GM21367 (cell line): ENCODE measurements around the gene APCDD1.
"Not testable (repeated sequence)": the region's sequence is repeated elsewhere in the genome, so short reads cannot be mapped to it uniquely, and the experiment has no call there.

Experiments
- ATAC-seq: cut with Tn5 transposase; IDR thresholded peaks from one replicate; pipeline ENCODE4 v1.9.1; 2021; ENCODE audit not compliant: unreplicated experiment

APCDD1 gene

DNA sequence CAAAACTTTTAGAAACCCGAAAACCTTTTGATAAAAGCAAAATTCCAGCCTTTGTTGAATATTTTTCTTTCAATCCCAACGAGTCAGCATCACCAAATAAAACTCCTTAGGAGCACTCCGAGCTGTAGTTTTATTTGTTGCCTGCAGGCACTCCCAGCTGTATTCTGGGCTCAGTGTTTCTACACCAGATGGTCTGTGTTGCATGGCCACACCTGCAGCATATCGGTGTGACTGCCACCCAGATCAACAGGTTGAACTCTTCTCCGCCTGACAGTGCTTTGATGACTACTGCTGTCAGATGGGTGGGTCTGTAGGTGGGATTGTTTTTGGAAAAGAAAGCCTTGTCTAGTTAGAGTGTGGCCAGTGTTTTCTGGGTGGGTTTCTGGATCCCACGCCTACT is 32.7 kb downstream of the APCDD1 start:
- no peak for ATAC-seq

DNA sequence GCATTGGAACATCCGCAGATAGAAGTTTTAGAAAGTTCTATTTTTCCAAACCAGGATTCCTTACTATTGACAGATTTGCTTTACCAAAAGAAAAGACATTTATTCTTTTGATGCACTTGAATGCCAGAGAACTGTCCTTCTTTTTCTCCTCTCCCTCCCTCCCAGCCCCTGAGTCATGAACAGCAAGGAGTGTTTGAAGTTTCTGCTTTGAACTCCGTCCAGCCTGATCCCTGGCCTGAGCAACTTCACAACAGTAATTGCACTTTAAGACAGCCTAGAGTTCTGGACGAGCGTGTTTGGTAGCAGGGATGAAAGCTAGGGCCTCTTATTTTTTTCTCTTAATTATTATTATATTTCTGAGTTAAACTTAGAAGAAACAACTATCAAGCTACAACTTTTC is 33.6 kb downstream of the APCDD1 start:
- ATAC-seq: no peak

DNA sequence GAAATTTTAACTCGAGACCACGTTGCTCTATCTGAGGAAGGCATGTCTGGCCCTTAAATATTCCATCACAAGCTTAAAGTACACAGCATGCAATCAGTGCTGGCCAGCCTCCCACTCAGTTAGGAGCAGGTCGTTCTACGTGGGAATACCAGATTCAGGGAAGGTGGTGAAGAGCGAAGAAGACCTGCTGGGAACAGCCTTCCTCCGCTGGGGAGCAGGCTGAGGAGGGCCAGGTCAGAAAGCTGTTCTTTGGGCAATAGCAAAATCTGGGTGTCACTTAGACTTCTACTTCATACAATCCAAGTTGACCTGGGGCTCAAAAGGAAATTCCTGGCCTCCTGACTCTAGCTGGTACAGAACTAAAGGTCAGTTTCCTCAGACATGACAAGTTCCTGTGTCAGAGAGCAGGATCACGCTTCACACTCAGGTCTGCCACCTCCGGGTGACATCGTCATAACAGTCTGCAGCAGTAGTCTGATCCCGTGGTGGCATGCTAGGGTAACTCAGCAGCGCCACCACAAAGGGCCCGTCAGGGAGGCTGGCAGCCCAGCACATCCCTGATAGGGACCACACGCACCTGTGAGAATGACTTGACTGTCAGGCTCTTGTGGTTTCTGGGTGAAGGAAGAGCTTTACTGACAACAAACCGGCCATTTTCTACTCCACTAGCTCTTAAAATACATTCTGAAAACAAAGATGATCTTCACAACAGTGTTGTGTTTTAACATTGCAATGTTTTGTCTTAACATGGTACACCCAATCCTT is 36.1 kb downstream of the APCDD1 start:
- ATAC-seq: peak; percentile 95

DNA sequence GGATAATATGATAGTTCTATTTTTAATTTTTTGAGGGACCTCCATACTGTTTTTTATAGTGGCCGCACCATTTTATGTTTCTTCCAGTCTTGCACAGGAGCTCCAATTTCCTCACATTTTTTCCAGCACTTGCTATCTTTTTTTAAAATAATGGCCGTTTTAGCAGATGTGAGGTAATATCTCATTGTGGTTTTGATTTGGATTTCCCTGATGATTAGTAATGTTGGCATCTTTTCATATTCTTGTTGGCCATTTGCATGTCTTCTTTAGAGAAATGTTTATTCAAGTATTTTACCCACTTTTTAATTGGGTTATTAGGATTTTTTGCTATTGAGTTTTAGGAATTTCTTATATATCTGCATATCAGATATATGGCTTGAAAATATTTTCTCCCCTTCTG is 41.5 kb downstream of the APCDD1 start:
- ATAC-seq: no peak

DNA sequence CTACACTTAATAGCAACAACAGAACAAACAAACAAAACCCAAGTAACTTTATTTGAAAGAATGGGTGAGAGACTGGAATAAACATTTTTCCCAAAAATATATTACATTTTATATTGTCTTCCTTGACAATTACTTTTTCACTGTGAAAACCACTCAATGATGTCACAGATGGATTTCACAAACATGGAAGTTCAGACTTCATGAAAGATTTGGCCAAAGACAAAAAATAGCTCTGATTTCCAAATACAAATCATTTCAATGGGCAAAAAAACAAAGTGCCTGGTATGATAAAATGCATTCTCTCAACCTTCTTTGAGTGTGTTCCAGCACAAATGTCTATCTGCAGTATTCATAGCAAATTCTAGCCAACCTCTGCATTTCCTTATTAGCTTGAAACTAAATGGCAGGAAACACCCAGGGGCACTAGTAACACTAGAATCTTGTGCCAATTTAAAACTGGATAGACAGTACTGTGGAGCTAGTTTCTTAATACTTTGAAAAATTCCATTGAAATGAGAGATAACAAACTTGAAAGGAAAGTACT is 42.8 kb downstream of the APCDD1 start:
- no peak for ATAC-seq

DNA sequence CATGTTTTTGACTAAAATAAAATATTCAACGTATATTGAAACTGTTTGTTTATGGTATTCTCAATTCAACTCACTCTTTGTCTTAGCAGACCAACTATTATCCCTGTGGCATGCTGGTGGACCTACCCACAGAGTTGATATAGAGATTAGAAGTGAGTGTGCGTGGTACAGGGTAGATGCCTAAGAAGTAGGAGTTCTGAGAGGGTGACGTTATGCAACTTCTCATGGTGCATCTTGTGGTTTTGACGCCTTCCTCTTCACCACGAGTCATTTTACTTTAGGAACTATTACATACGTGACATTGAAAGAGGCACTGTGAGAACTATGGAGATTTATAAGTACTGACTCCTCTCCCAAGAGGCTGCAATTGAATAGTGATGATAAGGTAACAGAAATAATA is 44.8 kb downstream of the APCDD1 start:
- ATAC-seq: no peak

DNA sequence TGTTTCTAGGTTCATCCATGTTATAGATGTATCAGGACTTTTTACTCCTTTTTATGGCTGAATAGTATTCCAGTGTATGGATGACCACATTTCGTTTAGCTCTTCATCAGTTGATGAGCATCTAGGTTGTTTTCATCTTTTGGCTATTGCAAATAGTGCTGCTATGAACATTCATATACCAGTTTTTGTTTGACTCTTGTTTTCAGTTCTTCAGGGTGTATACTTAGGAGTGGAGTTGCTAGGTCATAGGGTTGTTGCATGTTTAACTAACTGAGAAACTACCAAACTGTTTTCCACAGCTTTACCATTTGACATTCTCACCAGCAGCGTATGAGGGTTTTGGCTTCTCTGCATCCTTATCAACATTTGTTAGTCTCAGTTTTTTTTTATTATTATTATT is 45.6 kb downstream of the APCDD1 start:
- ATAC-seq: no peak

DNA sequence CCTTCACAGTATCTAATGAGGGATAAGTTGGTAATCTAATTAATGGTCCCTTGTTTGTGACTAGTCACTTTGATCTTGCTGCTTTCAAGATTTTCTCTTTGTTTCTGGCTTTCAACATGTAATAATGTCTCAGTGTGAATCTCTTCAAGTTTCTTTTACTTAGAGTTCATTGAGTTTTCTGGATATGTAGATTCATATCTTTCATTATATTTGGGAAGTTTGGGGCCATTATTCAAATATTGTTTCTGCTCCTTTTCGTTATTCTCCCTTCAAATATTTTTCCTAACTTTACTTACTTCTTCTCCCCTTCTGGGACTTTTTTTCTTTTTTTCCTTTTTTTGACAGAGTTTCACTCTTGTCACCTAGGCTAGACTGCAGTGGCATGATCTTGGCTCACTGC is 50.3 kb downstream of the APCDD1 start:
- no peak for ATAC-seq

DNA sequence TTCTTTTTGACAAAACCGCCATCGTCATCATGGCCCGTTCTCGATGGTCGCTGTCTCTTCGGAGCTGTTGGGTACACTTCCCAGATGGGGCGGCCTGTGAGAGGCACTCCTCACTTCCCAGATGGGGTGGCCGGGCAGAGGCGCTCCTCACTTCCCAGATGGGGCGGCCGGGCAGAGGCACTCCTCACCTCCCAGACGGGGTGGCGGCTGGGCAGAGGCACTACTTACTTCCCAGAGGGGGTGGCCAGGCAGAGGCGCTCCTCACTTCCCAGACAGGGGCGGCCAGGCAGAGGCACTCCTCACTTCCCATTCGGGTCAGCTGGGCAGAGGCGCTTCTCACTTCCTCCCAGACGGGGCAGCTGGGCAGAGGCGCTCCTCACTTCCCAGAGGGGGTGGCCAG is 51.5 kb downstream of the APCDD1 start:
- not testable (repeated sequence) for ATAC-seq

DNA sequence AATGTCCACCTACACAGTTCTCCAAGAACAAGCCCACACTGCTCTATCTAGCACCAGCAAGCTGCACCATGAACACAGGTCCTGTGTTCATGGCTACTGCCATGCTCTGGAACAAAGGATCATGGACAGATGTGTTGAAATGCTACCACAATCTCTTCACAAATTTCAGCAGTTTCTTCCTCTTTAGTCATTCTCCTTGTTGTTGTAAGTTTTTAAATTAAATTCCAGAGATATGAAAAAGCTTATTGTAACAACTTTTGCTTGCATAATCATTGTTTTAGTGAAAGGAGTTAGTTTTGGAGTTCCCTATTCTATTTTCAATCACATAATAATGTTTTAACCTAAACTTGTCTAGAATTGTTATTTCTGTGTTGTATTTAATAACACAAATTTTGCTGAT is 54.2 kb downstream of the APCDD1 start:
- ATAC-seq: no peak

DNA sequence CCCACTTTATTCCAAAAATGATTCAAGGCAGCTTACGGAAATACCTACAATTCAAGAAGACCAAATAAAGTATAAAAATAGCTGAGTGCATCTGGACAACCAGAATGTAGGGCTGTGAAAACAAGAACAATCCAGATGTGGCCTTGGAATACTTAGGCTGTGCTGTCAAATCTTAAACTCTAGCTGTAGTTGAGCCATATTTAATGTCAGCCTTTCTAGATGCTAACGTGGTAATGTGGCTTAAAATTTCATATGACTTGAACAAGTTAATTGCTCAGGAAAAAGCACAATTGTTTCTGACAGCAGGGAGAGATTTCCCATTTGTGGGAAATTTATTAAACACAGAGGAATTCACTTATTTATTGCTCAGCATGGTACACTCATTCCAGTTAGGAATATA is 56.8 kb downstream of the APCDD1 start:
- no peak for ATAC-seq

DNA sequence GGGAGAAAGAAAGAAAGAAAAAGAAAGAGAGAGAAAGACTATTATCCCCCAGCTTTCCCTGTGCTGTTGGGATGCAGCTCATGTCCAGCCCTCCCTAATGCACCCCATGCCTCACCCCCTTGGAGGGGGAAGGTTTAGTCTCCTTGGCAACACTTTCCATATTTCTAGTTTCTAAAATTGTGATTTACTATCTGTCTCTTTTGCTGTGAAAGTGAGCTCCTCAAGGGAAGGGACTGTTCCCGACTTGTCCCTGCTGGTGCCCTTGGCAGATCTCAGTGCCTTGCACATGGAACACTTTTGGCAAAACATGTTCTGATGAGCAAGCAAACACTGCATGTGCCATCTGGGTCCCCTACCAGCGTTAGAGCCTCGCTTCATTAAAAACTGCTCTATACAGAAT is 59.6 kb downstream of the APCDD1 start:
- no peak for ATAC-seq

DNA sequence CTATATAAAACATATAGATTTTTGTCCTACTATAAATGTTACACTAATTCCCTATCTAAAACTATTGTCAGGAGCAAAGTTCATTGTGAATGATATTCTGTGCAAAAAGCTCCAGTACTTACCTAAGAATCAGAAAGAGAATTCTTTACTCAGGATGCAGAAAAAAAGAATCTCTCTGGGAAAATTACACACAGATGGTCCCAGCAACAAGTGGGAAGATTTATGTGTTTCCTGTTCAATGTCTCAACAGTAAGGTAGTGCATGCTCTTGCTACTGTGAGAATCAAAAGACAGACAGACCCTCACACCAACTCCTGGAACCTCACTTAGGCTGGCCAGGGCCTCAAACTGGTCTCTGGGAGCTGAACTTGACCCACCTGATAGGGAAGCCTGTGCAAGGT is 60.2 kb downstream of the APCDD1 start:
- no peak for ATAC-seq

DNA sequence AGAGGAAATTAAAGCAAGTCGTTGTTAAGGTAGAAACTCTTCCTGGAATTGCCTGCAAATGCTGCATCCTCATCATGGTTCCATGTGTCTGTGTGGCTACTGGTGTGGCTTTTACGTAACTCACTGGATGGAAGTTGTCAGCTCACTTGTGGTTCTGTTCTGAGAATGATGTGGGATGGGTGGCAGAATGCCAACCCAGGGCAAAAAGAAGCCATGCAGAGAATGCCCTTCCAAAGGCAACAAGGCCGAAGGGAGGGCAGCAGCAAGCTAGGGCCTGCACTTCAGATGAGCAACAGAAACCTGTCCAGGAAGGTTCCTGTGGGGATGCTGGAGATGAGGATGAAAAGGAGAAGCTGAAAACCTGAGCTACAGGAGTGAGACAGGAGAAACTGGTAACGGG is 61.0 kb downstream of the APCDD1 start:
- ATAC-seq: no peak

DNA sequence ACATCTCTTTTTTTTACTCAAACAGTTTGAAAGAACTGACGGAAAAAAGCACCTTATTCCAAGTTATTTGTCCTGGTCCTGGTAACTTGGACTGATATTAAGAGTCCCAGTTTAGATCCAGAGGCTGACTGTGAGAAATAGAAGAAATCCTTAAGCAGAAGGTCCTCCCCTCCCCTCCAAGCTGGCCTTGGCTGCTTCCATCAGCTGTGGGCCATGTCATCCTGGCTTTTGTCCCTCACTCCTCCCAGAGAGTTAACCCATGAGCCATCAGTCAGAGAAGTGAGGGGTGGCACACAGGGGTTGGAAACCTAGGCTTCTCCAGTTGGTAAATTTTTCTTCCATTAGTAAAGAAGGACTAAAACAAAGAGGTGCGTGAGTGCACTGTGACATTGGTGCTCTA is 61.6 kb downstream of the APCDD1 start:
- no peak for ATAC-seq

DNA sequence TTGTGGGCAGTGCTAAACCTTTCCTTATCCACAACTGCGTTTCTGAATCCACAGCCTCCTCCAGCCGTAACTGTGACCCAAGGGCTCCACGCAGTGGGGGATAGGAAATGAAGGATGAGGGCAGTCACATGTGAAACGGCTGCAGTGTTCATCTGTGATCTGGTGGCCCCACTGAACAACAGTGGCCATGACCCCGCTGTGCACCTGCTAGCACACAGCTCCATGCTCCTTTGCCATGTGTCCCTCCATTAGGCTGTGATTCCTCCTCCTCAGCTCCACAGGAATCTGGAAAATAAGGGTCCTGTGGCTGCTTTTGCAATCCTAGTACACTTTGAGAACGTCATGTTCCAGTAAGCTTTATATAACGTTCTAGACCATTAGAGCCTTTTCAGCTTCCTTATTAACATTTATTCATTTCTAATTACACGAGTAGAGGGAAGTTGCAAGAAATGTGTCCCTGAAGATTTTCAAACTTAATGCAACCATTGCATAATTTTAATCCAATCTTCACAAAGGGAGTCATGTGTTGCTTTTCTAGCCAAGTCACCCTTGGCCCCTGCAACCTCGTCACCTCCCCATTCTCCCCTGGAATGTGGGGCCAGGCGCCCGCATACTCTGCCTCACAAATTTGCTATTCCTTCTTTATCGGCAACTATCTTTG is 64.3 kb downstream of the APCDD1 start:
- ATAC-seq: no peak

DNA sequence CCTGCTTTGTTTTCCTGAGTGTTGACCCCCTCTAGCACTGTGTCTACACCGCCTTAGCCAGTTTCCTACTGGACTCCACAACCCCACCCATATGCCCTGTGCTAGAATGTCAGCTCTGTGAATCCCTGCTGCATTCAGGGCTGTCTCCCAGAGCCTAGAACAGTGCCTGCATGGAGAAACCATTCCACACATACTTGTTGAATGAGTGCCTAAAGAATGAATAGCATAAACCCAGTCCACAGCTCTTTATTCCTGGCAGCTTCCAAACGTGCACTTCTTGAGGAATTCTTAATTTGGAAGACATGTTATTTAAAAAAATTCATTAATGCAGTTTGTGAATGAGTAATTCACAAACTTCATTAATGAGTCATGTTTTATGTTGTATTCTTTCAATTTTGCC is 64.9 kb downstream of the APCDD1 start:
- no peak for ATAC-seq

DNA sequence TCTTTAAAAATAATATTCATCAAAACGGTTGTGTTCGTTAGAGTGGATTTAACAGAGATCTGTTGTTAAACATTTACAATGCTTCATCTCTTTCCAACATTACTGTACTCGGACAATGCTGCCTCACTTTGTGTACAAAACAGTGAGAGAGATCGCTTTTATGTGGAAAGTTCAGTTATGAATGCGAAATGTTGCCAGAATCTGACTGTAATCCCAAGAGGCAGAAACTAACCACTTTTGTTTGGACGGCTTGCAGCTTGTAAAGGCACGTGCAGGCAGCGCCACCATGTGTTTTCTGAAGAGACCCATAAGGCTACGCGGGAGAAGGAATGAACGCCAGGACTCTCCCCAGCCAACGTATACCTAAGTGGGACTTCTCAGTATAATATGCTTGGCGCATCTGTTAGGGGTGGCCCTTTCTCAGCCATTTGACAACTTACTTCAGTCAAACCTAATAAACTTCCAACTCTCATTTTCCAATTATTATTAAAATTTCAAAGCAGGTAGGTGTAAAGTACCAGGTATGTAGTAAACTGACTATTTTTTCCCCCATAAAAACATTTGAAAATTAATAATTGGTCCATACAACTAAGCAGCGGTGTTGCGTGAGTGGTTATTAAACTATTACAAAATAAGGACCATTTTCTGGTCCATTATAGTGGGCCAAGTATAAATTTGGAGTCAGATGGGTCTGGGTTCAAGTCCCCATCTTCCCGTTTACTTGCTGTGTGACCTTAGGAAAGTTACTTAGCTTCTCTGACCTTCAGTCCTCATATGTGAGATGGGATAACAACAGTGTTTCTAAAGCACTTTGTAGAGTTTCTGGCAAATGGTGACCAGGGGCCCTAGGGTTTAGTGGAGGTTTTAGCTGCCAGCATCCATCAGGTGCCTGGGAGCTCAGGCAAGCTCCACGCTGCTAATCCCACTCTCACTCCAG is 65.8 kb downstream of the APCDD1 start:
- ATAC-seq: peak; percentile 51

DNA sequence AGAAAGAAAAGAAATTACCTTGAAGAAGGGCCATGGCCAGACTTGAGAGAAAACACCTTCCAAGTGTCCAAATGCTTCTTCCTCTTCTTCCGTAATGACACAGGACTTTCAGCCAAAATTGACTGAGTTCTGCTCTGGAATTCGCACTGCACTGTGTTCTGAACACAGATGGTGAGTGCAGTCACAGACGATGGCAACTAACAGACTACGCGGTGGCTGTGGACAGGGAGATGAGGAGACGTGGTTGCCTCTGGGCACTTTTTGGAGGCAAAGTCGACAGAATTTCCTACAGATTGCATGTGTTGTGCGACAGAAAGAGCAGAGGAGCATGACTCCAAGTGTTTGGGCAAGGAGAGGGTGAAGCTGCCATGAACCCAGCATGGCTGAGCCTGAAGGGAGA is 67.1 kb downstream of the APCDD1 start:
- ATAC-seq: no peak

DNA sequence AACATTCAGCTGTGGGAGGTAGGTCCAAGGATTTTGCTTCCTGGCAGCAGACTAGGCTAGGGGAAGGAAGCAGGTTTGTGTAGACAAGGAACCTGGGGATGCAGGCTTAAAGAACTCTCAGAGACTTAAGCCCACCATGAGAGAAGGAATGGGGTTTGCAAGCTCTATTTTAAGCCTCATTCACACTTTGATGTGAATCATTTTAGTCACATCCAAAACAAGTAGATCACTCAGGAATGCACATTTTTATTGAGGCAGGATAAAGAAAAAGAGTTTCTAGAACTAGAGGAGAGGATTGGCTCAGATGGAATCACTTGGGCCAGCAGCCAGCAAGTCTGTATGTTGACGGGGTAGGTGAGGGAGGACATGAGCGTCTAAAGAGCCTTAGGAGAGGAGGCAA is 68.1 kb downstream of the APCDD1 start:
- no peak for ATAC-seq

DNA sequence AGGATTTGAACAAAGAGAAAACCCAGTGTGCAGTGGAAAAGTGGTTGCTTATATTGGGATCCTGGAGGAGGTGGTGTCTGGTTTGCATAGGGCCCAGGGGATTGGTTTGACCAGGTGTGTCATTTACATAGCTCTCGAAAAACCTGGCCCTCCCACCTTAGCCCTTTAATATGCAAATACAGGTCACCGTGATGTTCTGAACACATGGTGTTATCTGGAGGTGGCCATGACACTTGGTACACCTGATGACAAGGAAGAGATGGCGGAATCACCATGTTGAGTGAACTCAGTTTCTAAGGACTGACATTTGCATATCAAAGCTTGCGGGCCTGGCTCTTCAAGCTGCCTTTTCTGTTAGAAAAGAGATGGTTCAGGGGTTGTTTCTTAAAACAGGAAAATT is 69.1 kb downstream of the APCDD1 start:
- ATAC-seq: no peak
